Osteoblast (primary cell): Measurements from ENCODE around the gene CSF3. TPM values are rescaled to one million over a fixed set of nuclear protein-coding genes. Genes with fewer than 3 reads are reported as not detected.

Experiments
- DNase-seq: peaks from one replicate; pipeline ENCODE4 v3.0.0; 2011; ENCODE audit warnings: low spot score, mixed read lengths; ENCODE audit not compliant: insufficient read length; ENCODE audit errors: missing footprints
- H2AFZ ChIP-seq: 2 replicates; pipeline ENCODE4 v1.6.0; 2011; ENCODE audit warnings: mild to moderate bottlenecking, low read length
- H3K27ac ChIP-seq: 2 replicates; pipeline ENCODE4 v1.5.1; 2011; ENCODE audit warnings: mild to moderate bottlenecking, low read depth, low read length, moderate library complexity
- H3K27me3 ChIP-seq: 2 replicates; pipeline ENCODE4 v1.6.0; 2012; ENCODE audit warnings: mild to moderate bottlenecking, control low read depth, inconsistent platforms, low read length, moderate library complexity; ENCODE audit not compliant: insufficient read depth
- H3K36me3 ChIP-seq: 2 replicates; pipeline ENCODE4 v1.5.1; 2011; ENCODE audit warnings: mild to moderate bottlenecking, low read length, control low read depth, moderate library complexity; ENCODE audit not compliant: insufficient read depth
- H3K4me1 ChIP-seq: 2 replicates; pipeline ENCODE4 v1.5.1; 2011; ENCODE audit warnings: mild to moderate bottlenecking, low read length, control low read depth, moderate library complexity; ENCODE audit not compliant: insufficient read depth
- H3K4me2 ChIP-seq: 2 replicates; pipeline ENCODE4 v1.6.0; 2011; ENCODE audit warnings: mild to moderate bottlenecking, low read length; ENCODE audit not compliant: insufficient read depth
- H3K4me3 ChIP-seq: fragments of 200-600 bp; sonication (generic); 3 replicates; pipeline ENCODE4 v1.5.1; 2012; ENCODE audit warnings: mild to moderate bottlenecking, low read length, inconsistent platforms; ENCODE audit not compliant: insufficient read depth
- H3K79me2 ChIP-seq: 2 replicates; pipeline ENCODE4 v1.6.0; 2012; ENCODE audit warnings: mild to moderate bottlenecking, low read length, control low read depth, inconsistent platforms; ENCODE audit not compliant: insufficient read depth
- H3K9me3 ChIP-seq: 2 replicates; pipeline ENCODE4 v1.5.1; 2011; ENCODE audit warnings: low read depth, low read length, control low read depth
- H4K20me1 ChIP-seq: 2 replicates; pipeline ENCODE4 v1.6.0; 2012; ENCODE audit warnings: mild to moderate bottlenecking, low read length, control low read depth; ENCODE audit not compliant: insufficient read depth
- total RNA-seq: library from RNA; depleted of rRNA; stranded (reverse); fragments of >200 nt; gene quantifications from 2 replicates; pipeline ENCODE4 v1.2.3, GENCODE V29; 2012
- TF ChIP-seq, protein P1 (sequence below): IDR thresholded peaks from 2 replicates; pipeline ENCODE4 v1.5.1; 2011; ENCODE audit warnings: mild to moderate bottlenecking, low read depth, low read length, moderate library complexity; ENCODE audit errors: extremely low read depth

CSF3 gene
- total RNA-seq, 1 donor, result not detected

DNA sequence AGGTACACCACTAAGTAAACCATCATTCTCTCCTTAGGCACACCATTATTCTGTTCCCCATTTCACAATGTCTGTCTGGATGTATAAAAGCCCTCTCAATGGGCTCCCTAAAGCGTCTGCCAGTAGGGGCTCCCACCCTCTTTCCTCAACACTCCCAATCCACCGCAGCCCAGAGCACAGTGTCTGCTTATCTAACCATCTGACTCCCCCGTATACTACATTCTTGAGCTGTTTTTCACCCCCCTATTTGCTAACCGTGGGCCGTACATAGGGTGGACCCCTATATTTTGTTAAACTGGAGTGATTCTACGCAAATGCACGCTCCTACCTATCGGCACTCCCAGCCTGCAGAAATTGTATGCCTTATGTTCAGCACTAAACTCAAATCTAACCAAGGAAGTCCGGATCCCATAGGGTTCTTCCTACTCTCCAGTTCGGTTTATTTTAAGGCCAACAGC, 35.3 kb upstream of the CSF3 start:
- H3K4me2 ChIP-seq, result peak overlapping the region; percentile 96
- TF ChIP-seq, protein P1, sequence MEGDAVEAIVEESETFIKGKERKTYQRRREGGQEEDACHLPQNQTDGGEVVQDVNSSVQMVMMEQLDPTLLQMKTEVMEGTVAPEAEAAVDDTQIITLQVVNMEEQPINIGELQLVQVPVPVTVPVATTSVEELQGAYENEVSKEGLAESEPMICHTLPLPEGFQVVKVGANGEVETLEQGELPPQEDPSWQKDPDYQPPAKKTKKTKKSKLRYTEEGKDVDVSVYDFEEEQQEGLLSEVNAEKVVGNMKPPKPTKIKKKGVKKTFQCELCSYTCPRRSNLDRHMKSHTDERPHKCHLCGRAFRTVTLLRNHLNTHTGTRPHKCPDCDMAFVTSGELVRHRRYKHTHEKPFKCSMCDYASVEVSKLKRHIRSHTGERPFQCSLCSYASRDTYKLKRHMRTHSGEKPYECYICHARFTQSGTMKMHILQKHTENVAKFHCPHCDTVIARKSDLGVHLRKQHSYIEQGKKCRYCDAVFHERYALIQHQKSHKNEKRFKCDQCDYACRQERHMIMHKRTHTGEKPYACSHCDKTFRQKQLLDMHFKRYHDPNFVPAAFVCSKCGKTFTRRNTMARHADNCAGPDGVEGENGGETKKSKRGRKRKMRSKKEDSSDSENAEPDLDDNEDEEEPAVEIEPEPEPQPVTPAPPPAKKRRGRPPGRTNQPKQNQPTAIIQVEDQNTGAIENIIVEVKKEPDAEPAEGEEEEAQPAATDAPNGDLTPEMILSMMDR, result no peak
- H3K36me3 ChIP-seq, result peaks cover 9% of the 10 kb centered on the region
- H3K4me3 ChIP-seq, result peak overlapping the region; percentile 70
- no peak for DNase-seq
- H3K79me2 ChIP-seq, result peaks cover 39% of the 10 kb centered on the region
- peaks cover 22% of the 10 kb centered on the region for H4K20me1 ChIP-seq
- peak overlapping the region; percentile 69 for H3K27ac ChIP-seq
- no peaks in the 10 kb centered on the region for H3K9me3 ChIP-seq
- H2AFZ ChIP-seq, result peak overlapping the region; percentile 85
- H3K4me1 ChIP-seq, result peaks cover 25% of the 10 kb centered on the region
- H3K27me3 ChIP-seq, result no peaks in the 10 kb centered on the region

DNA sequence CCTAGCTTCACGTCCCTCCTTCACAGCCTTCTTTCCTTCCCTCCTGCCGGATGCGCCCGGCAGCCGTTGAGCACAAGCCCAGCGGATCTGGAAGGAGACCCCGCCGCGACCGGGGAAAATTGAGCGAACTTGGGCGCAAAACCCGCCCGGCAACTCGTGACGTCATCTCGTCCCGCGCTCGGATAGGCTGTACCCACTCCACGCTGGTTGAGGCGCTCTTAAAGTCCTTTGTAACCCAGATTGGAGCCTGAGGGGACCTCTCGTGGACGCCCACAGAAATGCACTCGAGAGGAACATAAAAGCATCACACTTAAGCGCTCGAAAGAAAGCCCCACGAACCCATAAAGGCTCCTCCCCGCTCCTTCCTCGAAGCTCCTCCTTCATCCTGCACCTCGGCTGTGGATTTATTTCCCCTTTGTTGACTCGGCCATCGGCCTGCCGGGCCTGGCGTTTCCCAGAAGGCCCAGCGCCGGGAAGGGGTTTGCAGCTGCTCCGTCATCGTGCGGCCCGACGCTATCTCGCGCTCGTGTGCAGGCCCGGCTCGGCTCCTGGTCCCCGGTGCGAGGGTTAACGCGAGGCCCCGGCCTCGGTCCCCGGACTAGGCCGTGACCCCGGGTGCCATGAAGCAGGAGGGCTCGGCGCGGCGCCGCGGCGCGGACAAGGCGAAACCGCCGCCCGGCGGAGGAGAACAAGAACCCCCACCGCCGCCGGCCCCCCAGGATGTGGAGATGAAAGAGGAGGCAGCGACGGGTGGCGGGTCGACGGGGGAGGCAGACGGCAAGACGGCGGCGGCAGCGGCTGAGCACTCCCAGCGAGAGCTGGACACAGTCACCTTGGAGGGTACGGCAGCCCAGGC, 34.7 kb upstream of the CSF3 start, which contains the start of gene PSMD3:
TSS of gene PSMD3 (plus strand) at position 457 of the 856 bp plus-strand sequence. CDS start at position 621, 164 bp downstream.
- peaks cover 25% of the 10 kb centered on the region for H4K20me1 ChIP-seq
- peaks cover 25% of the 10 kb centered on the region for H3K4me1 ChIP-seq
- peak; percentile 94 for DNase-seq
- H3K79me2 ChIP-seq, result peaks cover 44% of the 10 kb centered on the region
- no peaks in the 10 kb centered on the region for H3K9me3 ChIP-seq
- H3K36me3 ChIP-seq, result peaks cover 15% of the 10 kb centered on the region
- H3K4me3 ChIP-seq, result peak within 1 kb of the TSS; percentile 96
- TF ChIP-seq, protein P1, result peak; percentile 92
- peak within 1 kb of the TSS; percentile 91 for H3K27ac ChIP-seq
- no peaks in the 10 kb centered on the region for H3K27me3 ChIP-seq
- peak within 1 kb of the TSS; percentile 85 for H2AFZ ChIP-seq
- H3K4me2 ChIP-seq, result peak within 1 kb of the TSS; percentile 99

DNA sequence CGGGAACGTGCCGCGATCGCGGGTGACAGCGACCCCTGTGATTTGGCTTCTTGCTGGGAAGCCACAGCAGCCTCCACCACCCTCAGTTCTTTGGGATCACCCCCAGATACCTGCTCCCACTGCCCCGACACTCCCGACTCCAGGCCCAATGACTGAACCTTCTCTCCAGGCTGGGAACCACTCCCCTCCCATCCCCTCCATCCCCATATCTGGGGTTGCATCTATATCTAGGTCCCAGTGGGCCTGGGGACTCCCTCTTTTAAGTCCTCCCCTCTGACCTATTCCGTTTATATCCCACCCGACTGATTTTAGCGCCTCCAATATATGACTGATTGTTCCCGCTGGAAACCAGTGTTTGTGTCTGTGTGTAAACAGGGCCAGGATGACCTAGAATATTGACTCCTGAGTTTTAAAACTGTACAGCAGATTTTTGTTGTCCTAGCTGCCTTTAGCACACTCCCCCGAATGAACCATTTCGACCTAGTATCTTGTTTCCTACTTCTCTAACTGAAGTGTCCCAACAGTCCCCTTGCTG, 34.0 kb upstream of the CSF3 start:
- no peak for DNase-seq
- peak overlapping the region; percentile 99 for H3K4me2 ChIP-seq
- TF ChIP-seq, protein P1, result no peak
- H3K9me3 ChIP-seq, result no peaks in the 10 kb centered on the region
- H4K20me1 ChIP-seq, result peaks cover 25% of the 10 kb centered on the region
- H3K79me2 ChIP-seq, result peaks cover 46% of the 10 kb centered on the region
- peak overlapping the region; percentile 51 for H2AFZ ChIP-seq
- no peaks in the 10 kb centered on the region for H3K27me3 ChIP-seq
- peaks cover 22% of the 10 kb centered on the region for H3K36me3 ChIP-seq
- peaks cover 25% of the 10 kb centered on the region for H3K4me1 ChIP-seq
- H3K4me3 ChIP-seq, result peak overlapping the region; percentile 96
- peak overlapping the region; percentile 91 for H3K27ac ChIP-seq
